ENCODE data around the gene SLC26A6.

The SLC26A6 gene

DNA sequence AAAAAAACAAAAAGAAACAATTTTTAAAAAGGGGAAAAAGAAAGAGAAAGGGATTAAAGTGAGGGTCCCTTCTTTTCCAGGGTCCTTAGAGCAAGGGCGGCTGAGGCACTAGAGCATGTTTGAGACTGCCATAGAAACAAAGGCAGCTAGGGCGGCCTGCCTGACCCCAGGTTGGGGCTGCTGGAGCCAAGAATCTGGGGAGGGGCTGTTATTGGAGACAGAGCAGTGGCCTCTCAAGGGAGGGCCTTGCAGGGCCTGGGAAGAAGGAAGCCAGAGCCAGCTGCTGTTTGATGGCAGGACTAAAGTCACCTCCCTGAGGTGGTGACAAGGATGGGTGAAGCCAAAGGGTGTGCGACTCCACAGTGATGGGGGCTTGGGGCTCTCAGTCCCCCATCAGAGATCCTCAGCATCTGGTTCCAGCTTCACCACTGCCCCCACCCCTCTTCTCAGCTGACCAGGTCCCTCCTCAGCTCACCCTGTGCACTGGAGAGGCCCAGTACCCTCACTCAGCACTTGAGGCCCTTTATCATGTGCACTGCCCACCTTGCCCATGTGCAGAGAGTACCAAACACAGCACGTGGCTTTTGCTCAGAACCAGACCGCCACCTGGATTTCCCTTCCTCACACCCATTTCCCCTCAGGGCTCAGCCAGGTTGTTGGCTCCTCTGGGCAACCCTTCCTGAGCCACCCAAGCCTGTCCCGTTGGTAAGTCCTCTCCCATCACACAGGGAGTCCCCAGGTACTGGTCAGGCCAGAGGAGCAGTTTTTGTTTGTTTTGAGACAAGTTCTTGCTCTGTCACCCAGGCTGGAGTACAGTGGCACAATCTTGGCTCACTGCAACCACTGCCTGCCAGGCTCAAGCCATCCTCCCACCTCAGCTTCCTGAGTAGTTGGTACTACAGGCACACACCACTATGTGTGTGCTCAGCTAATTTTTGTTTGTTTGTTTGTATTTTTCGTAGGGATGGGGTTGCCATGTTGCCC lies 15.4 kb downstream of the SLC26A6 start:
- in situ Hi-C loops (cut with HindIII; ENCODE audit: low pct_unique_long_range_greater_than_20kb, low sequenced_read_pairs), result no loop called here
- no peak for TF ChIP-seq JUND (IDR thresholded peaks at IDR 0.05; ENCODE audit: low read depth)
- peak in 1 of 2 experiments; percentile 77 for DNase-seq (ENCODE audit: low read depth in 1 of 2, low spot score in 1 of 2)

DNA sequence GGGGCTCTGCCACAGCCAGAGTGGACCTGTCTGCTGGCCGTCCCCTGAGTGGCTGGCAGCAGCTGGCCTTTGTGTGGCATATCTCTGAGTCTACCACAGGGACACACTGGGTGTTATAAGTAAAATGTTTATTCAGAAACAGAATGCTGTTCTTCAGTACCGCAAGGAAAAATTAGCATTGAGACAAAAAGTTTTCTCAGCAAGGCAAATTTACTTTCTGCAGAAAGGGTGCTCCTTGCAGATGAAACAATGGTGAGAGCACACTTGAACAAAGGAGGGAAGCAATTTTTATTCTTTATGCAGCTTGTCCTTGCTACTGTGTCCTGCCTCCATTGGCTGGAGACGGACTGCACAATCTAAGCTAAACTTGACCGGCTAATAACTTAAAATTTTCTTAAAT lies 17.7 kb downstream of the SLC26A6 start:
- TF ChIP-seq JUND (IDR thresholded peaks at IDR 0.05; ENCODE audit: low read depth), result no peak
- no peak for DNase-seq (ENCODE audit: low read depth in 1 of 2, low spot score in 1 of 2)
- in situ Hi-C loops (cut with HindIII; ENCODE audit: low pct_unique_long_range_greater_than_20kb, low sequenced_read_pairs), result no loop called here

DNA sequence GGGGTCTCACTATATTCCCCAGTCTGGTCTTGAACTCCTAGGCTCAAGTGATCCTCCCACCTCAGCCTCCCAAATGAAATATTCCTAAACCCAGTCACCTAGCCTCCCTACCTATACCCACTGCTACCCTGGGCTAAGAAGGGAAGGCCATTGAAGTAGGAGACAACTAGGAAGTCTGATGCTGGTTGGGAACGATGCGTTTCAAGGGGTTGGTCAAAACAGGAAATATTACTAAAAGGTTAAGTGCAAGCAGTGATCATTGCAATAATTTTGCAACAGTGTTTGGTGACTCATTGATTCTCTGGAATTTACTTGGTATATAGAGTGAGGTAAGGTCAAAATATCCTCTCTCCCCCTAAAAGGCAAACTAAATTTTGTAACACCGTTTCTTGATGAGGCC lies 21.2 kb downstream of the SLC26A6 start:
- no peak for TF ChIP-seq JUND (IDR thresholded peaks at IDR 0.05; ENCODE audit: low read depth)
- in situ Hi-C loops (cut with HindIII; ENCODE audit: low pct_unique_long_range_greater_than_20kb, low sequenced_read_pairs), result no loop called here
- no peak for DNase-seq (ENCODE audit: low read depth in 1 of 2, low spot score in 1 of 2)

DNA sequence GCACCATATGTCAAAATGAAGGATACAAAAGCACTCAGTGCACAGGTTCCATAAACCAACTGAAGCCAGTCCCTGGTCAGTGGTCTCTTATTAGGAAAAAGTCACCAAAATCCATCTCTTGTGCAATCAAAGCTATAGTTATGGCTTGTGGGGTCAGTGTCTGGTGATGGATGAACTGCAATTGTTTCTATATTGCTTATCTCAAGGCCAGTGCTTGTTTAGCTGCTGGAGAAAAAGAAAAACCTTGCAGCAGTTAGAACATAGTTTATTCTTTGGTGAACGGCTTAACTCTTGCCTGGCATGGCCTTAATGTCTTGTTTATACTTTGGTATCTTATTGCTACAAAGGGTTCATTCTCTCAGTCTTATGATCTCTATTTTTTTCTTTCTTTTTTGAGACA lies 23.0 kb downstream of the SLC26A6 start:
- DNase-seq (ENCODE audit: low read depth in 1 of 2, low spot score in 1 of 2), result no peak
- TF ChIP-seq JUND (IDR thresholded peaks at IDR 0.05; ENCODE audit: low read depth), result no peak
- in situ Hi-C loops (cut with HindIII; ENCODE audit: low pct_unique_long_range_greater_than_20kb, low sequenced_read_pairs), result no loop called here

DNA sequence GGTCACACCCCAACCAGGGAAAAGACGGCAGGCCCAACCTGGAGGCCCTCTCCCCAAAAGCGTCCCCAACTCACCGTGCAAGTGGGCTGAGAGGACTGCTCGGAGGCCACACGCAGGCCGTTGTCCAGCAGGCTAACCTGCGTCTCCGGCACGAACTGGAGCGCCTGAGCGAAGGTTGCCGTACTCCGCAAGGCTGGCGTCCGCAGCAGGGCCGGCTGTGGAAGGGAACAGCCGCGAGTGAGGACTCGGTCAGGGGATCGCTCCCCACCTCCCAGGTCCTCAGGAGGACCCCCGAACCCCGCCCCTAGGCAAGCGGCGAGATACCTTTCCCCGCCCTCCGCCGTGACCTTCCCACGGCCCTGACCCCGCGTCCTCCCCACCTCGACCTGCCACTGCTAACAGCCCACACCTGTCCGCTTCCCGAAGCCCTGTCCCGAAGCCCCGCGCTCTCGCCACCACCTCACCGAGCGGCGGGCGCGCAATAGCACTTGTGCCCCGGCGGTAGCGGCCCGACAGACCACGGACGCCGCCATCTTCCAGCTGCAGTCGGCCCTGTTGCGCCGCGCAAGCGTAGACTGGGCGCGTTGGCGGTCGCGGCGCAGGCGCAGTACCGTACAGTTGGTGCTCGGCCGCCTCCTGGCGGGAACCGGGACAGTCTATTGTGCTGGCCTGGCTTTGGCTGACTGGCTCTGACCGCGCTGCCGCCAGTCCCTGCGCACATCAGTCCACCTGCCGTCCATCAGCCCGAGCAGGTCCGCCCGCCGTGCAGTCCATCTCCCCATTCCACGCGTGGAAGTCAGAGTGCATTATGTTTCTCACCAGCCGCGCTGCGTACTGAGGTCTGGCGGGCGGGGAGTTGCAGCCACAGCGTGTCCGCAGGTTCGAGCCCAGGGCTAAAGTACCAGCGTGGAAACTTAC lies 25.9 kb downstream of the SLC26A6 start, which contains the start of gene UQCRC1:
Gene UQCRC1 (minus strand): TSS at position 559 of the 918 bp plus-strand sequence. CDS start 26 bp downstream, at position 533.
- peak; percentile 80 to 92 for DNase-seq (ENCODE audit: low read depth in 1 of 2, low spot score in 1 of 2)
- TF ChIP-seq JUND (IDR thresholded peaks at IDR 0.05; ENCODE audit: low read depth), result no peak
- in situ Hi-C loops (cut with HindIII; ENCODE audit: low pct_unique_long_range_greater_than_20kb, low sequenced_read_pairs), result no loop called here

DNA sequence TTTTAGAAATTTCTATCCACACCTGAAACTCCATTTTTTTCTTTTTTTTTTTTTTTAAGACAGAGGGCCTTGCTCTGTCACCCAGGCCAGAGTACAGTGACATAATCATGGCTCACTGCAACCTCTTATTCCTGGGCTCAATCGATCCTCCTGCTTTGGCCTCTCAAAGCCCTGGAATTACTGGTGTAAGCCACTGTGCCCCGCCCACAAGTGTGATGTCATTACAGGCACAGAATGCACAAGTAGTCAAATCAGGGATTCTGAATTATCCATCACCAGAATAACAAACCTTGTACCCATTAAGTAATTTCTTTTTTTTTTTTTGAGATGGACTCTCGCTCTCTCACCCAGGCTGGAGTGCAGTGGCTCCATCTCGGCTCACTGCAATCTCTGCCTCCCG lies 27.7 kb downstream of the SLC26A6 start:
- no peak for DNase-seq (ENCODE audit: low read depth in 1 of 2, low spot score in 1 of 2)
- in situ Hi-C loops (cut with HindIII; ENCODE audit: low pct_unique_long_range_greater_than_20kb, low sequenced_read_pairs), result no loop called here
- no peak for TF ChIP-seq JUND (IDR thresholded peaks at IDR 0.05; ENCODE audit: low read depth)

DNA sequence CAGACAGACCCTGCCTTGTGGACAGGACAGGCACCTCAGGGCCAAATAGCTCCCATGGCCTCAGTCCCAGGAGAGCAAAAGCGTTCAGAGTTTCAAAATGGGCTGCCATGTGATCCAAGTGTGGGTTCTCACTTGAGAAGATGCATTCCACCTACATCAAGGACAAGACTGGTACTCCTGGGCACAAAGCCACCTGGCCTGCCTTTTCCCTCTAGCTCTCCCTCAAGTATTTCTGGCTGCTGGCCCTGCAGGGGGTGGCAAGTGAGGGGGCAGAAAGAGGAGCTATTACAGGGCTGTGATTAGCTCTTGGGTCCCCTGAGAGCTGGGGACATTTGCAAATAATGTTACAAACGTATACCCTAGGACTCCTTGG lies 33.7 kb downstream of the SLC26A6 start:
- in situ Hi-C loops (cut with HindIII; ENCODE audit: low pct_unique_long_range_greater_than_20kb, low sequenced_read_pairs), result no loop called here
- no peak for TF ChIP-seq JUND (IDR thresholded peaks at IDR 0.05; ENCODE audit: low read depth)
- DNase-seq (ENCODE audit: low read depth in 1 of 2, low spot score in 1 of 2), result no peak

DNA sequence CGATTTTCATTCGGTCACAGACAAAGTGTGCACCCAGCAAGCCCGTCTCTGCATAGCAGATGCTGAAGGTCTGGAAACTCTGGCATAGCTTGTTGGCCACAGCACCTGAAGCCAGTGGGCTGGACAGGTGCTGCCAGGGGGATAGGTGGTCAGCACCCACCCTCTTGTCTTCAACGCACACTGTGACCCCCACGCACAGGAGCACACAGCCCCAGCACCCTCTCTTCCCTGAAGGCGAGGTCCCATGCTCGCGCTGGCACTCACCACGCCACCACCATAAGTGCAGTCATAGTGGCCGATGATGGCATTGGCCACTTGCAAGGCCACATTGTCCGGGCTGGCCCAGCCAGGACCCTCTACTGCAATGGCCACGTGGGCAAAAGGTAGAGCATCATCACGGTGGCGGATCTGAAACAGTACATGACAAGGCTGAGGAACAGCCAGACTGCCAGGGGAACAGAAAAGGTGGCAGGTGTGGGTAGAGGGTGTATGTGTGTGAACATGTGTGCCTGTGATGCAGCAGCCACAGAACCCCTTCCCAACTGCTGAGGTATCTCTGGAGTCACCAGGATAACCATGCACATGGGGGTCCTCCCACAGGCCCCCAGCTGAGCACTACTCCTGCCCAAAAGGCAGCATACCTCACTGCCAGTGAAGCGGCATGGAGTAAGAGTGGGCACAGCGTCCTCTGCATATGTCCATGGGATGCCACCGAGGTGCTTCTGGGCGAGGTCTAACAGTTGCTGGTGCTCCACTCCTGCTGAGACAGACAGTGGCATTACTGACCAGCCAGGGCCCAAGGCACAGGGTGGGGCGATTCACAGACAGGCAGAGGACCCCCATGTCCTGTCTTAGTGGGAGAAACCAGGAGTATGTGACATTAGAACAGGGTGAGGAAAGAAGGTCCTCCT lies 34.3 kb downstream of the SLC26A6 start:
- TF ChIP-seq JUND (IDR thresholded peaks at IDR 0.05; ENCODE audit: low read depth), result no peak

DNA sequence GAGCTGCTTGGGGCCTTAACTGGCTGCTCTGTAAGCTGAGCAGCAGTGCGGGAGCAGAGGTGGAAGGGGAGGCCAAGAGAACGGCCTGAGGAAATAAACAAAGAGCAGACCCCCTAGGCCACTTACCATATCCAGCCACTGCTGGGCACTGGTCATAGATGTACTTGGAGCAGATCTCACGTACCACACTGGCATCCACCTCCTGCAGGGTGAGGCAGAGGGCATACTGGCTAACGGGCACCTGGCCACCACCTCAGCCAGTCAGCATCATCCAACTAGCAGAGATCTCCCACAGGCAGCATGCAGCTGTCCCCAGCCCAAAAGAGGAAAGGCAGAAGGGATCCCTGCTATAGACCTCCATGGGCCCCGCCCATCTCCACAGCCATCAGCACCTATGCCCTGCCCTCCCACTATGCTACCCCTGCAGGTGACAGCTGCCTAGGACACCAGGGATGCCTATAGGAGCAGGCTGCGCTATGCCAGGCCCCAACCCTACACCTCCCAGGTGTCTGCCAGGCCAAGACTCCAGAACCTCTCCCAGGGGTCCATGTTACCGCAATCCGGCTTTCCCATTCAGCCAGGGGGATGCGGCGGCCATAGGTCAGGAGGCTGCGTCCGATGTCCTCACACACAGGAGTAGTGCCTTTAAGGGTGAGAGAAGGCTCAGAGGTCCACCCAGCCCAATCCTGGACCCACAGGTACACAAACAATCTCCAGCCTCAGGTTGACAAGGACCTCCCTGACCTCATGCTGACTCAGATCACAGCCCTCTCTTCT lies 35.6 kb downstream of the SLC26A6 start:
- no peak for DNase-seq (ENCODE audit: low read depth in 1 of 2, low spot score in 1 of 2)
- in situ Hi-C loops (cut with HindIII; ENCODE audit: low pct_unique_long_range_greater_than_20kb, low sequenced_read_pairs), result no loop called here
- TF ChIP-seq JUND (IDR thresholded peaks at IDR 0.05; ENCODE audit: low read depth), result no peak

More for the DNA sequence above, 34.3 kb downstream of the SLC26A6 start:
- in situ Hi-C loops (cut with HindIII; ENCODE audit: low pct_unique_long_range_greater_than_20kb, low sequenced_read_pairs), result no loop called here
- no peak for DNase-seq (ENCODE audit: low read depth in 1 of 2, low spot score in 1 of 2)

DNA sequence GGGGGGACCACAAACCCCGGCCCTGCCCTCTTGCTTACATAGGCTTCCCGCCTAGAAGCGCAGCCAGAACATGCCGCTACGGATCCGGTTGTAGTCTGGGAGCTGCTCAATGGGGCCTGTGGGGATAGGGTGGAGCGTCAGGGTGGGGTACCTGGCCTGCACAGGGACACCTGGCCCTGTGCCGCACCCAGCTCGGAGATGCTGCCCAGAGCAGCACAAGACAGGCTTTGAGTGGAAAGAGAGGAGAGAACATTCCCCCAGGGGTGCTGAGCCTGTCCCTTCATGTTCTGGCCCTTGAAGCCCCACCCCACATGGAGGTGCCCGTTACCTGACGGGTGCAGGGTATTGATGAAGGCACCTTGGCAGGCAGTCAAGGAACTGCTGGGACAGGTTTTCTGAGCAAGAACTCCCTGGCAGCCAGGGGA lies 36.2 kb downstream of the SLC26A6 start:
- TF ChIP-seq JUND (IDR thresholded peaks at IDR 0.05; ENCODE audit: low read depth), result no peak
- DNase-seq (ENCODE audit: low read depth in 1 of 2, low spot score in 1 of 2), result peak; percentile 52 to 92
- in situ Hi-C loops (cut with HindIII; ENCODE audit: low pct_unique_long_range_greater_than_20kb, low sequenced_read_pairs), result no loop called here
